ENCODE data around the gene PEX14.

The PEX14 gene

DNA sequence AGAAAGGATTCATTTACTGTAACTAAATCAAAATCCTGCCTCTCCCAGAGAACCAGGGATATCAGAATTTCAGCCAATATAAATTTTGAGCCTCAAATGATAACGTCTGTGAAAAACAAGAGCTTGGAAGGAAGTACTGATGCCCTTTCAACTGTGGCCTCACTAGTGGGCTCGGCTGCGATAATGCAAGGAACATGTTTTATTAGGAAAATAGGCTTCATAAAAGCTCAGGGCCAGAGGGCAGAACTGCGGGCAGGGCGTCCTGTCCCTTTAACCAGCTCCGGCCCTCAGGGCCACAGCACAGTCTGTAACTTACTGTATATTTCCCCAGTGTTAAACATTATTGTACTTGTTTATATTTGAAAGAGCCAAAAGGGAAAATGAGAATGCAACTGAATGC is 122.0 kb downstream of the PEX14 start:
- TF ChIP-seq ZBTB7A (IDR thresholded peaks at IDR 0.05; ENCODE audit: low read depth), result no peak
- TF ChIP-seq, protein P1, sequence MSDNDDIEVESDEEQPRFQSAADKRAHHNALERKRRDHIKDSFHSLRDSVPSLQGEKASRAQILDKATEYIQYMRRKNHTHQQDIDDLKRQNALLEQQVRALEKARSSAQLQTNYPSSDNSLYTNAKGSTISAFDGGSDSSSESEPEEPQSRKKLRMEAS (IDR thresholded peaks at IDR 0.05), result no peak
- no peak for TF ChIP-seq TCF12 (IDR thresholded peaks at IDR 0.05; ENCODE audit: low read depth)
- TF ChIP-seq FOXM1 (IDR thresholded peaks at IDR 0.05; ENCODE audit: borderline replicate concordance, low read depth), result no peak
- no peak for TF ChIP-seq NFIC (IDR thresholded peaks at IDR 0.05)
- TF ChIP-seq CREB1 (IDR thresholded peaks at IDR 0.05; ENCODE audit: low read depth), result no peak
- TF ChIP-seq CEBPB (IDR thresholded peaks at IDR 0.05), result no peak
- no peak for TF ChIP-seq EP300 (IDR thresholded peaks at IDR 0.05; ENCODE audit: borderline replicate concordance)
- no peak for TF ChIP-seq TEAD4 (IDR thresholded peaks at IDR 0.05)
- no peak for TF ChIP-seq YY1 (IDR thresholded peaks at IDR 0.05; ENCODE audit: low read depth)
- TF ChIP-seq, protein P2, sequence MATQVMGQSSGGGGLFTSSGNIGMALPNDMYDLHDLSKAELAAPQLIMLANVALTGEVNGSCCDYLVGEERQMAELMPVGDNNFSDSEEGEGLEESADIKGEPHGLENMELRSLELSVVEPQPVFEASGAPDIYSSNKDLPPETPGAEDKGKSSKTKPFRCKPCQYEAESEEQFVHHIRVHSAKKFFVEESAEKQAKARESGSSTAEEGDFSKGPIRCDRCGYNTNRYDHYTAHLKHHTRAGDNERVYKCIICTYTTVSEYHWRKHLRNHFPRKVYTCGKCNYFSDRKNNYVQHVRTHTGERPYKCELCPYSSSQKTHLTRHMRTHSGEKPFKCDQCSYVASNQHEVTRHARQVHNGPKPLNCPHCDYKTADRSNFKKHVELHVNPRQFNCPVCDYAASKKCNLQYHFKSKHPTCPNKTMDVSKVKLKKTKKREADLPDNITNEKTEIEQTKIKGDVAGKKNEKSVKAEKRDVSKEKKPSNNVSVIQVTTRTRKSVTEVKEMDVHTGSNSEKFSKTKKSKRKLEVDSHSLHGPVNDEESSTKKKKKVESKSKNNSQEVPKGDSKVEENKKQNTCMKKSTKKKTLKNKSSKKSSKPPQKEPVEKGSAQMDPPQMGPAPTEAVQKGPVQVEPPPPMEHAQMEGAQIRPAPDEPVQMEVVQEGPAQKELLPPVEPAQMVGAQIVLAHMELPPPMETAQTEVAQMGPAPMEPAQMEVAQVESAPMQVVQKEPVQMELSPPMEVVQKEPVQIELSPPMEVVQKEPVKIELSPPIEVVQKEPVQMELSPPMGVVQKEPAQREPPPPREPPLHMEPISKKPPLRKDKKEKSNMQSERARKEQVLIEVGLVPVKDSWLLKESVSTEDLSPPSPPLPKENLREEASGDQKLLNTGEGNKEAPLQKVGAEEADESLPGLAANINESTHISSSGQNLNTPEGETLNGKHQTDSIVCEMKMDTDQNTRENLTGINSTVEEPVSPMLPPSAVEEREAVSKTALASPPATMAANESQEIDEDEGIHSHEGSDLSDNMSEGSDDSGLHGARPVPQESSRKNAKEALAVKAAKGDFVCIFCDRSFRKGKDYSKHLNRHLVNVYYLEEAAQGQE (IDR thresholded peaks at IDR 0.05; ENCODE audit: low read depth), result no peak
- no peak for TF ChIP-seq TAF1 (IDR thresholded peaks at IDR 0.05; ENCODE audit: low read depth)
- TF ChIP-seq RAD21 (IDR thresholded peaks at IDR 0.05; ENCODE audit: low read depth), result no peak
- TF ChIP-seq USF1 (IDR thresholded peaks at IDR 0.05), result no peak
- TF ChIP-seq EGR1 (IDR thresholded peaks at IDR 0.05), result no peak

DNA sequence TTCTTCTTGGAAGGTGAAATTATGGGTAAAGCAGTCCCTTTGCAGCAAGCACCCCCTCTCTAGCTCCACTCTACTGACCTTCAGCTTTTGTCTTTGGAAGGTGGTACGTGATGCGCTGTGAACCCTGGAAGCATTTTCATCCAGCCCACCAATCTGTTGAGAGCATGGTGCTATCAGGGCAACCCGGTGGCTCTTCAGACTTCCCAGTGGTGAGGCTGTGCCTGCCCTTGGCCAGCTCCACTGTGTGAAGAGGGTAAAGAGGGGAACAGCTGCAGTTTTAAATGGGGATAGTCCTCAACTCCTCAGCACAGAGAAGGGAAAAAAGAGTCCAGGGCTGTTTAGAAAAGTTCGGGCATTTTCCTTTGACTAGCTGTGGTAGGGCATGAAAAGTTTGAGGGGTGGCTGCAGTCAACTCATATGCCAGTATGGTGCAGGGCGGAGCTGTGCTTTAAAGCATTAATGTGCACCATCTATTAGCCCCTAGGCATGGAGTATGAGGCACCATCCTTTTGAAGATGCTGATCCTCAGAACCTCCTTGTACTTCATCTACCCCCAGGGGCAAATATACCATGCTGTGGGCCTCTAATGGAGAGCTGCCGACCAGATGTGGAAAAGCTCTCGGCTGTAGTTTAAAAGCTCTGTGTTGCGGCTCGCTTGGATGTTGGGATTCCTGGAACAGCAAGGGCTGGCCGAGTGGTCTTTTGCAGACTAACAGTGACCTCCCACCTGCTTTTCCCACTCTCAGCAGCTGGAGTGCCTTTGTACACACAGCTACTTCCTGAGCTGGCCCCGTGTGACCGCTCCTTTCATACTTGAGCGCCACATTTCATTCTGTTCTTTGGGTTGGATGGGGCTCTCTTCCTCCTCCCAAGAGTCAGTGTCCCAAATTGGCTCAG is 123.0 kb downstream of the PEX14 start:
- TF ChIP-seq, protein P2 (IDR thresholded peaks at IDR 0.05; ENCODE audit: low read depth), result no peak
- no peak for TF ChIP-seq TEAD4 (IDR thresholded peaks at IDR 0.05)
- TF ChIP-seq, protein P1 (IDR thresholded peaks at IDR 0.05), result no peak
- TF ChIP-seq FOXM1 (IDR thresholded peaks at IDR 0.05; ENCODE audit: borderline replicate concordance, low read depth), result no peak
- no peak for TF ChIP-seq USF1 (IDR thresholded peaks at IDR 0.05)
- TF ChIP-seq TCF12 (IDR thresholded peaks at IDR 0.05; ENCODE audit: low read depth), result no peak
- no peak for TF ChIP-seq ZBTB7A (IDR thresholded peaks at IDR 0.05; ENCODE audit: low read depth)
- no peak for TF ChIP-seq YY1 (IDR thresholded peaks at IDR 0.05; ENCODE audit: low read depth)
- TF ChIP-seq CREB1 (IDR thresholded peaks at IDR 0.05; ENCODE audit: low read depth), result no peak
- no peak for TF ChIP-seq EP300 (IDR thresholded peaks at IDR 0.05; ENCODE audit: borderline replicate concordance)
- TF ChIP-seq TAF1 (IDR thresholded peaks at IDR 0.05; ENCODE audit: low read depth), result no peak
- no peak for TF ChIP-seq RAD21 (IDR thresholded peaks at IDR 0.05; ENCODE audit: low read depth)
- TF ChIP-seq NFIC (IDR thresholded peaks at IDR 0.05), result no peak
- no peak for TF ChIP-seq EGR1 (IDR thresholded peaks at IDR 0.05)
- TF ChIP-seq CEBPB (IDR thresholded peaks at IDR 0.05), result no peak

DNA sequence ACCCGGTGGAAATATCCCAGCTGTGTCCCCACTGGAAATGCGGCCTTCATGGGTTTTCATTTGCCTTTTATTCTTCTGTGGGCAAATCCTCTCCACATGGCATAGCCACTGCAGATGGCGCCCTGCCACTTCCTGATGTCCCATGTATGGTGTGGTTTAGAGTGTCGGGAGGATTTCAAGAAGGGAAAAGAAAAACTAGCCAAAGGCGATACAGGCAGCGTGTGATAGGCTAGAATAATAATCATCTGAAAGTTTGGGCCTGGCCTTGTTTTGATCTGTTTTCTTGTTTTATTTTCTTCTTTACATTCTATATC is 123.6 kb downstream of the PEX14 start:
- TF ChIP-seq, protein P1 (IDR thresholded peaks at IDR 0.05), result no peak
- peak; percentile 30; the same call in 1 of the 2 replicates for TF ChIP-seq RAD21 (IDR thresholded peaks at IDR 0.05; ENCODE audit: low read depth)

DNA sequence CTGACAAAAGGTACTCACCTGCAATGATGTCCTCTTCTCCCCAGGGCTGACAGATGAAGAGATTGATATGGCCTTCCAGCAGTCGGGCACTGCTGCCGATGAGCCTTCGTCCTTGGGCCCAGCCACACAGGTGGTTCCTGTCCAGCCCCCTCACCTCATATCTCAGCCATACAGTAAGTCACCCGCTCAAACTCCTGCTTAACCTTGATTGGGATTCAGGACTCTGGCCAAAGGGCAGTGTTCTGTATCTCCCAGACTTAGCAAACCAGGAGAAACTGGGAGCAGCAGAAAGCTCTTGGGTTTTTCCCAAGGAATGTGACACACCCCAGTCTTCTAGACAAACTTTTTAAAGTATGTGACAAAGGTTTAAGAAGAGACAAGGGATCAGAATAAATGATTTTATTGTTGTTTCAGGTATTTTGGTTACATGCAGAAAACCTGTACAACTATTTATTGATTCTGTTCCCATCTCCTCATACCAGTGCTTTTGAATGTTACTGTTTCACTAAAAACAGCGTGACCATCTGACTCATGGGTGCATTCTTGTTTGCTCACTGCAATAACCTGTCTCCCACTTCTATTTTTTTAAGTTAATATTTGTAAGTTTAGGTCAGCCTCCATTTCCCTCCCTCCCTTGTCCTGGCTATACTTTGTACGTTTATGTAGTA is 124.6 kb downstream of the PEX14 start:
- TF ChIP-seq TEAD4 (IDR thresholded peaks at IDR 0.05) (peak; percentile 57), EP300 (IDR thresholded peaks at IDR 0.05; ENCODE audit: borderline replicate concordance) (0 out of 2 replicates have a peak, but pooled peaks have one; percentile 42), ZBTB7A (IDR thresholded peaks at IDR 0.05; ENCODE audit: low read depth) (no peak), TCF12 (IDR thresholded peaks at IDR 0.05; ENCODE audit: low read depth) (0 out of 2 replicates have a peak, but pooled peaks have one; percentile 23)

DNA sequence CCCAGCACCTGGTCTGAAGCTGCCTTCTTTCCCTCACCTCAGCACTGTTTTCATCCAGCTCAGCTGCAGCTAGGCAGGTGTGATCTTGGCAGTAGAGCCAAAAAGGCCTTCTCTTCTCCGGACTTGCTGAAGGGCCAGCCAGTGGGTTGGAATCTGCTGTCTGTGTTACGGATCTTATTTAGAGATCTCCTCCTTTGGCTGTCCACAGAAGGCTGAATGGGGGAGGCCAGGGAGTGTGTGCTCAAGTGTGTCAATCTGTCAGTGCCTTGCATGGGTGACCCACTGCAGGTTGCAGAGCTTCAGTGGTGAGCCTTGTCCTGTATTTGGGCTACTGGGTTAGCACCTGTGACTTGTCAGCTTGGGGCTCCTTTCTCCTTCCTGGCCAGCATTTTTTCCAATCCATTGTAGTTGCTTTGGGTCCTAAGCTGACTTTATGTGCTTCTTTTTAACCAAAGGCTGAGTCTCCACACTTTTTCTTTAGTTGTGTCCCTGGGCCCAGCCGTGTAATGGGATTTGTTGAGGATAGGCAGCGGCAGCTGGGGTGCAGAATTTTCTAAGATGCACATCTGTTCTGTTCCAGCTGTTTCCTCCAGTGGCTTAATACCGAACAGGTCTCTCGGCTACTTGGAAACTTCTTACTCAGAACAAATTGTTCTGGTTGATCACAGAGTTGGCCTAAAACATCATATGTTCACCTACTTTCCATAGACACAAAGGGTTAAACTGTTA is 126.8 kb downstream of the PEX14 start:
- TF ChIP-seq, protein P1 (IDR thresholded peaks at IDR 0.05), result no peak
- TF ChIP-seq CREB1 (IDR thresholded peaks at IDR 0.05; ENCODE audit: low read depth) (no peak), NFIC (IDR thresholded peaks at IDR 0.05) (no peak), TAF1 (IDR thresholded peaks at IDR 0.05; ENCODE audit: low read depth) (no peak)

All from Ishikawa (cell line).